Measurements from ENCODE around the gene MIF4GD.
"Not testable (repeated sequence)": the region's sequence is repeated elsewhere in the genome, so short reads cannot be mapped to it uniquely, and the experiment has no call there.

The MIF4GD gene

GRCh38 chr17:75260641-75261335 is 10.2 kb downstream of the MIF4GD start:
- H3K27me3 ChIP-seq: no peaks in the 10 kb centered on the region
- H3K27ac ChIP-seq: peak overlapping the region; percentile 94 to 96
- H3K36me3 ChIP-seq: peaks cover 5 to 29% (median 13%) of the 10 kb centered on the region in 3 donors
- TF ChIP-seq CTCF (IDR thresholded peaks at IDR 0.05): no peak
- H3K9me3 ChIP-seq: no peaks in the 10 kb centered on the region
- peaks cover 6 to 32% (median 27%) of the 10 kb centered on the region in 4 donors for H3K4me1 ChIP-seq
- DNase-seq: no peak
- intact Hi-C loops (cut with DNase I; ENCODE audit: low total_unique reads): no loop called here
- peak overlapping the region; percentile 98 for H3K4me3 ChIP-seq

GRCh38 chr17:75257228-75257627 is 13.8 kb downstream of the MIF4GD start:
- H3K27me3 ChIP-seq; H3K4me3 ChIP-seq; intact Hi-C loops (cut with DNase I; ENCODE audit: low total_unique reads); H3K27ac ChIP-seq; H3K36me3 ChIP-seq; H3K9me3 ChIP-seq; DNase-seq: not testable (repeated sequence)
- peaks cover 6 to 22% (median 20%) of the 10 kb centered on the region in 4 donors for H3K4me1 ChIP-seq

GRCh38 chr17:75255954-75256698 is 14.9 kb downstream of the MIF4GD start:
- H3K27ac ChIP-seq; intact Hi-C loops (cut with DNase I; ENCODE audit: low total_unique reads); DNase-seq; H3K4me3 ChIP-seq; H3K36me3 ChIP-seq; H3K27me3 ChIP-seq; H3K9me3 ChIP-seq: not testable (repeated sequence)
- peaks cover under 1 to 21% (median 20%) of the 10 kb centered on the region in 4 donors for H3K4me1 ChIP-seq

GRCh38 chr17:75252039-75252816 is 18.8 kb downstream of the MIF4GD start:
- intact Hi-C loops (cut with DNase I; ENCODE audit: low total_unique reads): no loop called here
- Histone ChIP-seq H3K27me3 (no peaks in the 10 kb centered on the region), H3K4me3 (no peak overlapping the region), H3K9me3 (no peaks in the 10 kb centered on the region), H3K27ac (no peak overlapping the region), H3K36me3 (no peaks in the 10 kb centered on the region), H3K4me1 (peaks cover 0 to 20% (median 12%) of the 10 kb centered on the region in 4 donors)
- TF ChIP-seq CTCF (IDR thresholded peaks at IDR 0.05): no peak
- no peak for DNase-seq

GRCh38 chr17:75250009-75250471 is 21.0 kb downstream of the MIF4GD start:
- no peak for DNase-seq
- Histone ChIP-seq H3K4me3 (peak overlapping the region; percentile 25 to 40), H3K9me3 (no peaks in the 10 kb centered on the region), H3K36me3 (peaks cover 15 to 16% (median 16%) of the 10 kb centered on the region in 3 donors), H3K4me1 (peaks cover 0 to 24% (median 12%) of the 10 kb centered on the region in 4 donors), H3K27me3 (no peaks in the 10 kb centered on the region), H3K27ac (peak overlapping the region; percentile 69 to 73)
- TF ChIP-seq CTCF (IDR thresholded peaks at IDR 0.05): no peak
- intact Hi-C loops (cut with DNase I; ENCODE audit: low total_unique reads): no loop called here

GRCh38 chr17:75249564-75249963 is 21.5 kb downstream of the MIF4GD start:
- H3K4me1 ChIP-seq: peaks cover 0 to 24% (median 12%) of the 10 kb centered on the region in 4 donors
- TF ChIP-seq CTCF (IDR thresholded peaks at IDR 0.05): no peak
- H3K27me3 ChIP-seq: no peaks in the 10 kb centered on the region
- peak overlapping the region; percentile 69 to 73 for H3K27ac ChIP-seq
- intact Hi-C loops (cut with DNase I; ENCODE audit: low total_unique reads): no loop called here
- peaks cover 20 to 21% (median 21%) of the 10 kb centered on the region in 3 donors for H3K36me3 ChIP-seq
- H3K4me3 ChIP-seq: peak overlapping the region in 1 of 2 donors; percentile 40
- DNase-seq: no peak
- no peaks in the 10 kb centered on the region for H3K9me3 ChIP-seq
